ENCODE measurements around the gene NRM.

The NRM gene

DNA sequence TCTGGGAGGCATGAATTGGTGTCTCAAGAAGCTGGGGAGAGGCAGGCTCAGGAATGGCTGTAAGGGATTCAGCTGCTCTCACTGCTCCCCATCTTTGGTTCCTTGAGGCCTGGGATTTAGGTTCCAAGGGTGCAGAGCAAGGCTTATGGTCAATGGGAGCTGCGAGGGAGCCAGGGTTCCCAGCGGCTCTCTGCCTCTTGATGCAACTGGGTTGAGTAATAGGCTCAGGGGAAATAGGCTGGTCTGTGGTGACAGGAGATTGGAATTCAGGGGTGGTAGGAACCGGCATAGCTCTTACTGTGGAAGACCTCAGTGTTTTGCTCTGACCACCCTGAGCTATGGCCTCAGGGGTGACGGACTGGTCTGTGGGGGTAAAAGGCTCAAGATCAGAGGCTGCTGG is 13.0 kb upstream of the NRM start (continued):
- TF ChIP-seq, protein P1, sequence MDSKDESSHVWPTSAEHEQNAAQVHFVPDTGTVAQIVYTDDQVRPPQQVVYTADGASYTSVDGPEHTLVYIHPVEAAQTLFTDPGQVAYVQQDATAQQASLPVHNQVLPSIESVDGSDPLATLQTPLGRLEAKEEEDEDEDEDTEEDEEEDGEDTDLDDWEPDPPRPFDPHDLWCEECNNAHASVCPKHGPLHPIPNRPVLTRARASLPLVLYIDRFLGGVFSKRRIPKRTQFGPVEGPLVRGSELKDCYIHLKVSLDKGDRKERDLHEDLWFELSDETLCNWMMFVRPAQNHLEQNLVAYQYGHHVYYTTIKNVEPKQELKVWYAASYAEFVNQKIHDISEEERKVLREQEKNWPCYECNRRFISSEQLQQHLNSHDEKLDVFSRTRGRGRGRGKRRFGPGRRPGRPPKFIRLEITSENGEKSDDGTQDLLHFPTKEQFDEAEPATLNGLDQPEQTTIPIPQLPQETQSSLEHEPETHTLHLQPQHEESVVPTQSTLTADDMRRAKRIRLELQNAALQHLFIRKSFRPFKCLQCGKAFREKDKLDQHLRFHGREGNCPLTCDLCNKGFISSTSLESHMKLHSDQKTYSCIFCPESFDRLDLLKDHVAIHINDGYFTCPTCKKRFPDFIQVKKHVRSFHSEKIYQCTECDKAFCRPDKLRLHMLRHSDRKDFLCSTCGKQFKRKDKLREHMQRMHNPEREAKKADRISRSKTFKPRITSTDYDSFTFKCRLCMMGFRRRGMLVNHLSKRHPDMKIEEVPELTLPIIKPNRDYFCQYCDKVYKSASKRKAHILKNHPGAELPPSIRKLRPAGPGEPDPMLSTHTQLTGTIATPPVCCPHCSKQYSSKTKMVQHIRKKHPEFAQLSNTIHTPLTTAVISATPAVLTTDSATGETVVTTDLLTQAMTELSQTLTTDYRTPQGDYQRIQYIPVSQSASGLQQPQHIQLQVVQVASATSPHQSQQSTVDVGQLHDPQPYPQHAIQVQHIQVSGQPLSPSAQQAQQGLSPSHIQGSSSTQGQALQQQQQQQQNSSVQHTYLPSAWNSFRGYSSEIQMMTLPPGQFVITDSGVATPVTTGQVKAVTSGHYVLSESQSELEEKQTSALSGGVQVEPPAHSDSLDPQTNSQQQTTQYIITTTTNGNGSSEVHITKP (tag by site-specific recombination; IDR thresholded peaks at IDR 0.05) = no peak
- no peak for TF ChIP-seq ZNF623 (tag by site-specific recombination; IDR thresholded peaks at IDR 0.05)
- TF ChIP-seq, protein P2, sequence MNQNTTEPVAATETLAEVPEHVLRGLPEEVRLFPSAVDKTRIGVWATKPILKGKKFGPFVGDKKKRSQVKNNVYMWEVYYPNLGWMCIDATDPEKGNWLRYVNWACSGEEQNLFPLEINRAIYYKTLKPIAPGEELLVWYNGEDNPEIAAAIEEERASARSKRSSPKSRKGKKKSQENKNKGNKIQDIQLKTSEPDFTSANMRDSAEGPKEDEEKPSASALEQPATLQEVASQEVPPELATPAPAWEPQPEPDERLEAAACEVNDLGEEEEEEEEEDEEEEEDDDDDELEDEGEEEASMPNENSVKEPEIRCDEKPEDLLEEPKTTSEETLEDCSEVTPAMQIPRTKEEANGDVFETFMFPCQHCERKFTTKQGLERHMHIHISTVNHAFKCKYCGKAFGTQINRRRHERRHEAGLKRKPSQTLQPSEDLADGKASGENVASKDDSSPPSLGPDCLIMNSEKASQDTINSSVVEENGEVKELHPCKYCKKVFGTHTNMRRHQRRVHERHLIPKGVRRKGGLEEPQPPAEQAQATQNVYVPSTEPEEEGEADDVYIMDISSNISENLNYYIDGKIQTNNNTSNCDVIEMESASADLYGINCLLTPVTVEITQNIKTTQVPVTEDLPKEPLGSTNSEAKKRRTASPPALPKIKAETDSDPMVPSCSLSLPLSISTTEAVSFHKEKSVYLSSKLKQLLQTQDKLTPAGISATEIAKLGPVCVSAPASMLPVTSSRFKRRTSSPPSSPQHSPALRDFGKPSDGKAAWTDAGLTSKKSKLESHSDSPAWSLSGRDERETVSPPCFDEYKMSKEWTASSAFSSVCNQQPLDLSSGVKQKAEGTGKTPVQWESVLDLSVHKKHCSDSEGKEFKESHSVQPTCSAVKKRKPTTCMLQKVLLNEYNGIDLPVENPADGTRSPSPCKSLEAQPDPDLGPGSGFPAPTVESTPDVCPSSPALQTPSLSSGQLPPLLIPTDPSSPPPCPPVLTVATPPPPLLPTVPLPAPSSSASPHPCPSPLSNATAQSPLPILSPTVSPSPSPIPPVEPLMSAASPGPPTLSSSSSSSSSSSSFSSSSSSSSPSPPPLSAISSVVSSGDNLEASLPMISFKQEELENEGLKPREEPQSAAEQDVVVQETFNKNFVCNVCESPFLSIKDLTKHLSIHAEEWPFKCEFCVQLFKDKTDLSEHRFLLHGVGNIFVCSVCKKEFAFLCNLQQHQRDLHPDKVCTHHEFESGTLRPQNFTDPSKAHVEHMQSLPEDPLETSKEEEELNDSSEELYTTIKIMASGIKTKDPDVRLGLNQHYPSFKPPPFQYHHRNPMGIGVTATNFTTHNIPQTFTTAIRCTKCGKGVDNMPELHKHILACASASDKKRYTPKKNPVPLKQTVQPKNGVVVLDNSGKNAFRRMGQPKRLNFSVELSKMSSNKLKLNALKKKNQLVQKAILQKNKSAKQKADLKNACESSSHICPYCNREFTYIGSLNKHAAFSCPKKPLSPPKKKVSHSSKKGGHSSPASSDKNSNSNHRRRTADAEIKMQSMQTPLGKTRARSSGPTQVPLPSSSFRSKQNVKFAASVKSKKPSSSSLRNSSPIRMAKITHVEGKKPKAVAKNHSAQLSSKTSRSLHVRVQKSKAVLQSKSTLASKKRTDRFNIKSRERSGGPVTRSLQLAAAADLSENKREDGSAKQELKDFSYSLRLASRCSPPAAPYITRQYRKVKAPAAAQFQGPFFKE (tag by site-specific recombination; IDR thresholded peaks at IDR 0.05; ENCODE audit: borderline replicate concordance) = no peak
- no peak for TF ChIP-seq BCL11B (tag by site-specific recombination; IDR thresholded peaks at IDR 0.05; ENCODE audit: low read depth)
- no peak for TF ChIP-seq ZNF658 (tag by site-specific recombination; IDR thresholded peaks at IDR 0.05)
- TF ChIP-seq ZNF155 (tag by site-specific recombination; IDR thresholded peaks at IDR 0.05) = no peak

DNA sequence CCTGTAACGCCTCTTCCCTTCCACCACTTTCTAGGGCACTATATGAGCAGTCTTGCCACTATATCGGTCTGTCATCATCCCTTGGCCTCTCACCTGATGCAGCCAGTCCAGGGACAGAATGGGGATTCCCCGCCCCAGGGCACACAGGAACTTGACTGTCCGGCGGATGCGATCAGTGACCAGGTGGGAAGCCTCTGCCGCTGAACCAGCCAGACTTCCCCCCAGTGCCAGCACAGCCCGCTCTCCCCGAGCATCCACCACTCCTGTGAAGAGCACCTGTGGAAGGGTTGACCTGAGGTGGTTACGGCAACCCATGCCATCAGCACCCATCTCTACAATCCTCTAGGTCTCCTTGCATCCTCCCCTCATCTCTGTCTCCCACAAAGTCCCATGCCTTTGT is 12.2 kb upstream of the NRM start:
- POLR2A ChIA-PET = interaction anchor here (0.6 to 2.8 kb wide), 5 partner anchors 9 to 72 kb away, joined by 3 to 30 read pairs (median 4); partner anchors contain the start of genes NRM and TUBB
- Histone ChIP-seq H3K9me3 (ENCODE audit: control insufficient read depth, insufficient read depth, low read depth, low read length) (no peaks in the 10 kb centered on the region), H3K27ac (ENCODE audit: extremely low read depth, low read depth, low read length) (no peak overlapping the region), H3K4me3 (ENCODE audit: low read depth, low read length) (no peak overlapping the region), H3K36me3 (ENCODE audit: control insufficient read depth in 2 of 2, insufficient read depth in 1 of 2, low read length in 2 of 2) (peaks cover 40 to 84% of the 10 kb centered on the region in 2 experiments), H3K4me1 (ENCODE audit: control insufficient read depth, insufficient read depth, low read length) (peaks cover 15% of the 10 kb centered on the region)
- CTCF ChIA-PET = interaction anchor here (1.6 to 1.9 kb wide), 3 partner anchors 12 to 24 kb away, joined by 5 to 9 read pairs (median 8); partner anchors contain the start of gene NRM
- TF ChIP-seq, protein P3, sequence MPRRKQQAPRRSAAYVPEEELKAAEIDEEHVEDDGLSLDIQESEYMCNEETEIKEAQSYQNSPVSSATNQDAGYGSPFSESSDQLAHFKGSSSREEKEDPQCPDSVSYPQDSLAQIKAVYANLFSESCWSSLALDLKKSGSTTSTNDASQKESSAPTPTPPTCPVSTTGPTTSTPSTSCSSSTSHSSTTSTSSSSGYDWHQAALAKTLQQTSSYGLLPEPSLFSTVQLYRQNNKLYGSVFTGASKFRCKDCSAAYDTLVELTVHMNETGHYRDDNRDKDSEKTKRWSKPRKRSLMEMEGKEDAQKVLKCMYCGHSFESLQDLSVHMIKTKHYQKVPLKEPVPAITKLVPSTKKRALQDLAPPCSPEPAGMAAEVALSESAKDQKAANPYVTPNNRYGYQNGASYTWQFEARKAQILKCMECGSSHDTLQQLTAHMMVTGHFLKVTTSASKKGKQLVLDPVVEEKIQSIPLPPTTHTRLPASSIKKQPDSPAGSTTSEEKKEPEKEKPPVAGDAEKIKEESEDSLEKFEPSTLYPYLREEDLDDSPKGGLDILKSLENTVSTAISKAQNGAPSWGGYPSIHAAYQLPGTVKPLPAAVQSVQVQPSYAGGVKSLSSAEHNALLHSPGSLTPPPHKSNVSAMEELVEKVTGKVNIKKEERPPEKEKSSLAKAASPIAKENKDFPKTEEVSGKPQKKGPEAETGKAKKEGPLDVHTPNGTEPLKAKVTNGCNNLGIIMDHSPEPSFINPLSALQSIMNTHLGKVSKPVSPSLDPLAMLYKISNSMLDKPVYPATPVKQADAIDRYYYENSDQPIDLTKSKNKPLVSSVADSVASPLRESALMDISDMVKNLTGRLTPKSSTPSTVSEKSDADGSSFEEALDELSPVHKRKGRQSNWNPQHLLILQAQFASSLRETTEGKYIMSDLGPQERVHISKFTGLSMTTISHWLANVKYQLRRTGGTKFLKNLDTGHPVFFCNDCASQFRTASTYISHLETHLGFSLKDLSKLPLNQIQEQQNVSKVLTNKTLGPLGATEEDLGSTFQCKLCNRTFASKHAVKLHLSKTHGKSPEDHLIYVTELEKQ (tag by site-specific recombination; IDR thresholded peaks at IDR 0.05; ENCODE audit: borderline replicate concordance) = no peak
- TF ChIP-seq, protein P4, sequence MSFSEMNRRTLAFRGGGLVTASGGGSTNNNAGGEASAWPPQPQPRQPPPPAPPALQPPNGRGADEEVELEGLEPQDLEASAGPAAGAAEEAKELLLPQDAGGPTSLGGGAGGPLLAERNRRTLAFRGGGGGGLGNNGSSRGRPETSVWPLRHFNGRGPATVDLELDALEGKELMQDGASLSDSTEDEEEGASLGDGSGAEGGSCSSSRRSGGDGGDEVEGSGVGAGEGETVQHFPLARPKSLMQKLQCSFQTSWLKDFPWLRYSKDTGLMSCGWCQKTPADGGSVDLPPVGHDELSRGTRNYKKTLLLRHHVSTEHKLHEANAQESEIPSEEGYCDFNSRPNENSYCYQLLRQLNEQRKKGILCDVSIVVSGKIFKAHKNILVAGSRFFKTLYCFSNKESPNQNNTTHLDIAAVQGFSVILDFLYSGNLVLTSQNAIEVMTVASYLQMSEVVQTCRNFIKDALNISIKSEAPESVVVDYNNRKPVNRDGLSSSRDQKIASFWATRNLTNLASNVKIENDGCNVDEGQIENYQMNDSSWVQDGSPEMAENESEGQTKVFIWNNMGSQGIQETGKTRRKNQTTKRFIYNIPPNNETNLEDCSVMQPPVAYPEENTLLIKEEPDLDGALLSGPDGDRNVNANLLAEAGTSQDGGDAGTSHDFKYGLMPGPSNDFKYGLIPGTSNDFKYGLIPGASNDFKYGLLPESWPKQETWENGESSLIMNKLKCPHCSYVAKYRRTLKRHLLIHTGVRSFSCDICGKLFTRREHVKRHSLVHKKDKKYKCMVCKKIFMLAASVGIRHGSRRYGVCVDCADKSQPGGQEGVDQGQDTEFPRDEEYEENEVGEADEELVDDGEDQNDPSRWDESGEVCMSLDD (tag by site-specific recombination; IDR thresholded peaks at IDR 0.05) = no peak
- TF ChIP-seq, protein P5, sequence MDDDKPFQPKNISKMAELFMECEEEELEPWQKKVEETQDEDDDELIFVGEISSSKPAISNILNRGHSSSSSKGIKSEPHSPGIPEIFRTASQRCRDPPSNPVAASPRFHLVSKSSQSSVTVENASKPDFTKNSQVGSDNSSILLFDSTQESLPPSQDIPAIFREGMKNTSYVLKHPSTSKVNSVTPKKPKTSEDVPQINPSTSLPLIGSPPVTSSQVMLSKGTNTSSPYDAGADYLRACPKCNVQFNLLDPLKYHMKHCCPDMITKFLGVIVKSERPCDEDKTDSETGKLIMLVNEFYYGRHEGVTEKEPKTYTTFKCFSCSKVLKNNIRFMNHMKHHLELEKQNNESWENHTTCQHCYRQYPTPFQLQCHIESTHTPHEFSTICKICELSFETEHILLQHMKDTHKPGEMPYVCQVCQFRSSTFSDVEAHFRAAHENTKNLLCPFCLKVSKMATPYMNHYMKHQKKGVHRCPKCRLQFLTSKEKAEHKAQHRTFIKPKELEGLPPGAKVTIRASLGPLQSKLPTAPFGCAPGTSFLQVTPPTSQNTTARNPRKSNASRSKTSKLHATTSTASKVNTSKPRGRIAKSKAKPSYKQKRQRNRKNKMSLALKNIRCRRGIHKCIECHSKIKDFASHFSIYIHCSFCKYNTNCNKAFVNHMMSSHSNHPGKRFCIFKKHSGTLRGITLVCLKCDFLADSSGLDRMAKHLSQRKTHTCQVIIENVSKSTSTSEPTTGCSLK (tag by site-specific recombination; IDR thresholded peaks at IDR 0.05) = no peak
- TF ChIP-seq, protein P6, sequence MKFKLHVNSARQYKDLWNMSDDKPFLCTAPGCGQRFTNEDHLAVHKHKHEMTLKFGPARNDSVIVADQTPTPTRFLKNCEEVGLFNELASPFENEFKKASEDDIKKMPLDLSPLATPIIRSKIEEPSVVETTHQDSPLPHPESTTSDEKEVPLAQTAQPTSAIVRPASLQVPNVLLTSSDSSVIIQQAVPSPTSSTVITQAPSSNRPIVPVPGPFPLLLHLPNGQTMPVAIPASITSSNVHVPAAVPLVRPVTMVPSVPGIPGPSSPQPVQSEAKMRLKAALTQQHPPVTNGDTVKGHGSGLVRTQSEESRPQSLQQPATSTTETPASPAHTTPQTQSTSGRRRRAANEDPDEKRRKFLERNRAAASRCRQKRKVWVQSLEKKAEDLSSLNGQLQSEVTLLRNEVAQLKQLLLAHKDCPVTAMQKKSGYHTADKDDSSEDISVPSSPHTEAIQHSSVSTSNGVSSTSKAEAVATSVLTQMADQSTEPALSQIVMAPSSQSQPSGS (tag by site-specific recombination; IDR thresholded peaks at IDR 0.05; ENCODE audit: low read depth) = no peak
- TF ChIP-seq, protein P7, sequence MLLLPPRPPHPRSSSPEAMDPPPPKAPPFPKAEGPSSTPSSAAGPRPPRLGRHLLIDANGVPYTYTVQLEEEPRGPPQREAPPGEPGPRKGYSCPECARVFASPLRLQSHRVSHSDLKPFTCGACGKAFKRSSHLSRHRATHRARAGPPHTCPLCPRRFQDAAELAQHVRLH (tag by site-specific recombination; IDR thresholded peaks at IDR 0.05) = no peak
- TF ChIP-seq ZNF514 (tag by site-specific recombination; IDR thresholded peaks at IDR 0.05) (no peak), ZNF416 (tag by site-specific recombination; IDR thresholded peaks at IDR 0.05) (no peak), ZFP41 (tag by site-specific recombination; IDR thresholded peaks at IDR 0.05; ENCODE audit: borderline replicate concordance) (no peak), ZNF202 (tag by site-specific recombination; IDR thresholded peaks at IDR 0.05; ENCODE audit: borderline replicate concordance) (no peak)
